NCI-H1092 treated with DMSO at 0.1 percent for 48 hours (cell line): ENCODE data around the gene TCL1A.

Experiments used
- DNase-seq: peaks from one replicate; lab custom pipeline; 2025; lab: John Stamatoyannopoulos, UW

The TCL1A gene

GRCh38 chr14:95677179-95677835 is 36.6 kb downstream of the TCL1A start:
- DNase-seq = no peak

- no peak for DNase-seq
Measured at GRCh38 chr14:95675486-95675885, 38.4 kb downstream of the TCL1A start.

- no peak for DNase-seq
Measured at GRCh38 chr14:95674613-95675012, 39.3 kb downstream of the TCL1A start.

GRCh38 chr14:95668235-95668772 is 45.6 kb downstream of the TCL1A start:
- no peak for DNase-seq

- DNase-seq = peak; percentile 88
Measured at GRCh38 chr14:95667249-95667693, 46.7 kb downstream of the TCL1A start.

- DNase-seq = no peak
Measured at GRCh38 chr14:95666450-95666849, 47.5 kb downstream of the TCL1A start.

- peak; percentile 20 for DNase-seq
Measured at GRCh38 chr14:95665530-95665929, 48.4 kb downstream of the TCL1A start.

GRCh38 chr14:95664546-95664945 is 49.4 kb downstream of the TCL1A start:
- peak; percentile 82 for DNase-seq

- peak; percentile 82 for DNase-seq
Measured at GRCh38 chr14:95664066-95664465, 49.9 kb downstream of the TCL1A start.

GRCh38 chr14:95663226-95663797 is 50.6 kb downstream of the TCL1A start:
- no peak for DNase-seq

GRCh38 chr14:95662376-95663186 is 51.3 kb downstream of the TCL1A start:
- no peak for DNase-seq

- no peak for DNase-seq
Measured at GRCh38 chr14:95660651-95661515, 53.0 kb downstream of the TCL1A start.

- no peak for DNase-seq
Measured at GRCh38 chr14:95659990-95660385, 53.9 kb downstream of the TCL1A start.
